Calu3 (cell line): ENCODE measurements around the gene ITFG2. TPM values are rescaled to one million over a fixed set of nuclear protein-coding genes. Genes with fewer than 3 reads are reported as not detected.

ENCODE experiments used
- BruUV-seq: library from RNA; stranded (reverse); fragments of 400-500 nt; replicated peaks from 2 replicates; lab custom pipeline; 2021; lab: Mats Ljungman, UMichigan
- CTCF ChIA-PET: fragments of 300-600 bp; sonication (Branson Sonifier 250); formaldehyde crosslinking; loops from one replicate; lab custom pipeline; 2022; ENCODE audit warnings: antibody characterized with exemption; lab: Charles Lee
- DNase-seq: peaks from one replicate; pipeline ENCODE4 v3.0.0; 2022
- H3K27ac Mint-ChIP-seq: one replicate; pipeline ENCODE4 v1.8.0; 2022; ENCODE audit warnings: mixed read lengths; ENCODE audit not compliant: unreplicated experiment
- H3K27me3 Mint-ChIP-seq: one replicate; pipeline ENCODE4 v1.8.0; 2022; ENCODE audit warnings: mixed read lengths; ENCODE audit not compliant: unreplicated experiment
- H3K36me3 Mint-ChIP-seq: one replicate; pipeline ENCODE4 v1.8.0; 2022; ENCODE audit warnings: mild to moderate bottlenecking, moderate library complexity, mixed read lengths; ENCODE audit not compliant: insufficient read depth, unreplicated experiment
- H3K4me1 Mint-ChIP-seq: one replicate; pipeline ENCODE4 v1.8.0; 2022; ENCODE audit warnings: mild to moderate bottlenecking, low read depth, mixed read lengths; ENCODE audit not compliant: unreplicated experiment
- H3K4me3 Mint-ChIP-seq: one replicate; pipeline ENCODE4 v1.8.0; 2022; ENCODE audit warnings: mild to moderate bottlenecking, low read depth, moderate library complexity, mixed read lengths; ENCODE audit not compliant: unreplicated experiment
- H3K9me3 Mint-ChIP-seq: one replicate; pipeline ENCODE4 v1.8.0; 2022; ENCODE audit warnings: low read depth, mixed read lengths; ENCODE audit not compliant: unreplicated experiment
- CTCF ChIP-seq: fragments of 200-600 bp; IDR thresholded peaks from one replicate; pipeline ENCODE4 v1.8.0; 2022; ENCODE audit warnings: antibody characterized with exemption; ENCODE audit not compliant: unreplicated experiment
- intact Hi-C: fragments of 100-400 bp; cut with micrococcal nuclease; formaldehyde crosslinking; loops from one replicate; pipeline ENCODE4 v1.10.0; 2022; ENCODE audit not compliant: unreplicated experiment
- total RNA-seq: library from RNA; stranded (reverse); gene quantifications from 2 replicates; pipeline ENCODE4 v1.2.3, GENCODE V29; 2022

ITFG2 gene
- total RNA-seq, 1 experiment from 2014 or later = 31.9 TPM

GRCh38 chr12:2796187-2796666 lies 16.2 kb upstream of the ITFG2 start:
- CTCF ChIA-PET = interaction anchor here (0.6 to 1.2 kb wide), 3 partner anchors 12 to 171 kb away, joined by 3 to 4 read pairs (median 4); no protein-coding TSS in a partner anchor
- Mint-ChIP-seq H3K36me3 (peaks cover 58% of the 10 kb centered on the region), H3K27me3 (peaks cover 18% of the 10 kb centered on the region), H3K27ac (peak overlapping the region; percentile 87), H3K4me3 (peak overlapping the region; percentile 93), H3K9me3 (no peaks in the 10 kb centered on the region), H3K4me1 (peaks cover 22% of the 10 kb centered on the region)
- no peak for DNase-seq
- BruUV-seq = no TSS peak
- intact Hi-C loops = no loop called here
- no peak for TF ChIP-seq CTCF

- H3K4me3 Mint-ChIP-seq = peak overlapping the region; percentile 93
- no peak for DNase-seq
- H3K27ac Mint-ChIP-seq = peak overlapping the region; percentile 87
- peaks cover 73% of the 10 kb centered on the region for H3K36me3 Mint-ChIP-seq
- intact Hi-C loops = no loop called here
- peaks cover 22% of the 10 kb centered on the region for H3K4me1 Mint-ChIP-seq
- CTCF ChIA-PET = interaction anchor here (0.6 kb wide), 1 partner anchor 29 kb away, joined by 3 read pairs; no protein-coding TSS in a partner anchor
- no TSS peak for BruUV-seq
- no peak for TF ChIP-seq CTCF
- H3K27me3 Mint-ChIP-seq = peaks cover 6% of the 10 kb centered on the region
- H3K9me3 Mint-ChIP-seq = no peaks in the 10 kb centered on the region
These were observed 14.6 kb upstream of the ITFG2 start for GRCh38 chr12:2797721-2798418.

GRCh38 chr12:2800046-2800570 lies 12.4 kb upstream of the ITFG2 start:
- CTCF ChIA-PET = no interaction called here

More at GRCh38 chr12:2800046-2800570, 12.4 kb upstream of the ITFG2 start:
- Mint-ChIP-seq H3K9me3 (no peaks in the 10 kb centered on the region), H3K4me3 (no peak overlapping the region), H3K27me3 (no peaks in the 10 kb centered on the region), H3K27ac (peak overlapping the region; percentile 36), H3K4me1 (peaks cover 22% of the 10 kb centered on the region), H3K36me3 (peaks cover 79% of the 10 kb centered on the region)
- DNase-seq = no peak
- no TSS peak for BruUV-seq
- TF ChIP-seq CTCF = no peak
- intact Hi-C loops = no loop called here
